GM12873 (cell line): ENCODE results near the gene C13orf46.

ENCODE experiments used
- TF ChIP-seq, protein P1 (sequence below): IDR thresholded peaks from 2 replicates; pipeline ENCODE4 v1.5.1; 2012; ENCODE audit warnings: low read depth, mild to moderate bottlenecking, moderate library complexity, low read length, control low read depth; ENCODE audit not compliant: insufficient read depth; ENCODE audit errors: missing control alignments

The C13orf46 gene

DNA sequence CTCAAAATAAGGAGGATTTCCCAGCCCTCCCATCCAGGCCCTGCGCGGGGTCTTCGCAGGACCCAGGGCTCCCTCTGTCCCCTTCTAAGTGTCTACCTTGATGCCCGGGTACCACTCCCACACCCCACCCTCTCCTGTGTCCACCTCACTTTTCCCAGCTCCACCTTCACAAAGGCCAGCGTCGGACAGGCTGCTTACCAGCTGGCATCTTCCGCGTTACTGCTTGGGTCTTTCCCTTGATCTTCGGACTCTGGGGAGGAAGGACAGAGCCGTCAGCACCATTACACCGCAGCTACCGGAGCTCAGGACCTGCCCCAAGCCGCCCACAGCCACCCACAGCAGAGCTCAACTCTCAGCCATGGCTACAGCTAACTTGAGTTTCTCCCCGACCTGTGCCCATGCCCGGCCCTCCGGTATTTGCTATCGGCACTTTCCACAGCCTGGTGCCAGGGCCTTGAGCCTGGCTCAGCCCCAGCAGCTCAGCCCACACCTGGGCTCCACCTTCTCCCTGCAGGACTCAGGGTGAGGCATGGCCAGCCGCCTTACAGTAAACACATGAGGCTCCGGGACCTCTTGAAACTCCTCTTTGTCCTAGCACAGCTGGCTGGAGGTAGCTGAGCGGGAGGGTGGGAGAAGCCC, 3.8 kb downstream of the C13orf46 start:
- TF ChIP-seq, protein P1, sequence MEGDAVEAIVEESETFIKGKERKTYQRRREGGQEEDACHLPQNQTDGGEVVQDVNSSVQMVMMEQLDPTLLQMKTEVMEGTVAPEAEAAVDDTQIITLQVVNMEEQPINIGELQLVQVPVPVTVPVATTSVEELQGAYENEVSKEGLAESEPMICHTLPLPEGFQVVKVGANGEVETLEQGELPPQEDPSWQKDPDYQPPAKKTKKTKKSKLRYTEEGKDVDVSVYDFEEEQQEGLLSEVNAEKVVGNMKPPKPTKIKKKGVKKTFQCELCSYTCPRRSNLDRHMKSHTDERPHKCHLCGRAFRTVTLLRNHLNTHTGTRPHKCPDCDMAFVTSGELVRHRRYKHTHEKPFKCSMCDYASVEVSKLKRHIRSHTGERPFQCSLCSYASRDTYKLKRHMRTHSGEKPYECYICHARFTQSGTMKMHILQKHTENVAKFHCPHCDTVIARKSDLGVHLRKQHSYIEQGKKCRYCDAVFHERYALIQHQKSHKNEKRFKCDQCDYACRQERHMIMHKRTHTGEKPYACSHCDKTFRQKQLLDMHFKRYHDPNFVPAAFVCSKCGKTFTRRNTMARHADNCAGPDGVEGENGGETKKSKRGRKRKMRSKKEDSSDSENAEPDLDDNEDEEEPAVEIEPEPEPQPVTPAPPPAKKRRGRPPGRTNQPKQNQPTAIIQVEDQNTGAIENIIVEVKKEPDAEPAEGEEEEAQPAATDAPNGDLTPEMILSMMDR: no peak

DNA sequence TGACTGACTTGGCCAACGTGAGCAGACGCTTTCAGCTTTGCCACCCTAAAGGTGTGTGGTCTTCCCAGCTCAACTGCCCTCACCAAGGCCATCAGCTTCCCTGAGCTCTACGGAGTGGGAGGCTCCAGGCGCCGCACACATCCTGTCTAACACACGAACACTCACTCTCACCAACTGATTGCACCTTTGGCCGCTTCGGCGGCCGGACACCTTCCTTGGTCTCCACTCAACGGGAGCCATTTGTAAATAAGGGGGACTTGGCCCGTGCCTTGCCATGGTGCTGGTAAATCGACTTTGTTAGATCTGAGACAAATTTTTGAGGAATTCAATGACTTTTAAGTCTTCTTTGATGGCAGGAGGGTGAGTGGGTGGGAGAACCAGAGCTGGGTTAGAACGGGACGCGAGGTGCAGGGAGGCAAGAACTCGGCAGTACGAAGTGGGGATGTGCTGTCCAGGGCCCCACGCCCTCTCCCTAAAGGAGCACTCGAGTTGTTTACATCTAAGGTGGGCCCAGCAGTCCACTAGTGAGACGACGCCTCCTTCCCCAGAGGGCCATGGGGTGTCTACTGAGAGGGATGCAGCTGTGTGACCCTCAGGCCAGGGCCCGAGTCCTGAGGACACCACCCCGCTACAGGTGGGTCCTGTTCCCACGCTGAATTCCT, 4.4 kb downstream of the C13orf46 start:
- TF ChIP-seq, protein P1: no peak

DNA sequence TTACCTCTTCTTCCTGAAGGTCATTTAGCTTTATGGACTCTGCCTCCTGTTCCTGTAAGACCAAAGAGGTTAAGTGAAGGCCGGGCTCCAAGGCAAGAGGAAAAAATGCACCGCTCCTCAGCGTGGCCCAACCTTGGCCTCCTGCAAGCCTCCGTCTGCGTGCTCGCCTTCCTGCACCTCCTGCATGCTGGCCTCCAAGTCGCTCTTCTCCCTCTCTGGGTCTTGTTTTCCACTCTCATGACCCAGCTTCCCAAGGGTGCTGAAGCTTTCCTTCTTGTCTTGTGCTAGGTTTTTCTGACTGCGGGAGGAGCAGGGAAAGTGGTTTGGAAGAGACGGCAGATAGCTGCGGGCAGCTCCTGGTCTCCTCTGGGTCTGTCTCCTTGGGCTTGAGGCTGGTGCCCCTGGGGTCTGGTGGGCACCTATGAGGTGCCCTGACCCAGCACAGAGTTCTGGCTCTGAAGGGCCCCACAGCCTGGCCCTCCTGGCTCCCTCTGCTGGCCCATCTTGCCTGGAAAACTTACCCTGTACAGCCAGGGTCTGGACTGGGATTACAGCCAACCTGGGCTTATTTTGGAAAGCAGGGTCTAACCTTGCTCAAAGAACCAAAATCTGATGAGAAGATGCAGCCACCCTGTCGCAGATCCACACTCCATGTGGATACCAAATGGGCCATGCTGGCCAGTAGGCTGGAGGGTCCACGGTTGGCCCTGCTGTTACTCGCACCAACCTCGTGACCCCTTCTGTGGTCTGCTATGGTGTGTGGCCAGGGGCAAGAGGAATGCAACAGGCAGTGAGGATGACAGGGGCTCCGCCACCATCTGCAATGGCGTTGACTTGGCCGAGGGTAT, 5.2 kb downstream of the C13orf46 start:
- TF ChIP-seq, protein P1: no peak

DNA sequence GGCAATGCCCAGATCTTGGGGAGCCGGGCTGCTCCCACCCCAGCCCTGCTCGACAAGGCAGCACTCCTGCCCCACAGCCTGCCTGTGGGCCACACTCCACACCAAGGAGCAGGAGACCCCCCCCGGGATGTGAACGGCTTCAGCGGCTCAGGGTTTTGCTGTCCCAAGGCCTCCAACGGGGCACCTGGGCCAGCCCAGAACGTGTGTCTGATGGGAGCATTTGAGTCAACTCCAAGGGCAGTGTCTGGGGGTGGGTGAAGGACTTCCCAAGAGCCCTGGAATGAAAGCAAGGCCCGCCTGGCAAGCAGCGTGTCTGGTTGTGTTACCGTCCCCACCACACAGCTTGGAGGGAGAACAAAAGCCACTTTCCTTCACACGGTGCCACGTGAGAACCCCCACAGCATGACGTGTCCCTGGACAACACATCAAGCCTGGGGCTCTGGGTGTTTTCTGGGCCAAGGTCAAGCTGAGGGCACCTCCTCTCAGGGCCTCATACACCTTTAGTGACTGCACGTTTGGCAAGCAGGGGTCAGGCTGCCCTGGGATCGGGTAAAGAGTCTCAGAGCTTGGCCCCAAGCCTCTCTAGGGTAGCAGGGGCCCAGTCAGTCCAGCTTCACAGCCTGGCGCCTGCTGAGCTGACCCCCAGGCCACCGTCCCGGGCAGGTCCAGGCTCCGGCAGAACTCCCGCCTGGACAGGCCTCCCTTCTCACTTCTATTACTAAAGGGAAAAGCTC, 6.0 kb downstream of the C13orf46 start:
- TF ChIP-seq, protein P1: no peak

DNA sequence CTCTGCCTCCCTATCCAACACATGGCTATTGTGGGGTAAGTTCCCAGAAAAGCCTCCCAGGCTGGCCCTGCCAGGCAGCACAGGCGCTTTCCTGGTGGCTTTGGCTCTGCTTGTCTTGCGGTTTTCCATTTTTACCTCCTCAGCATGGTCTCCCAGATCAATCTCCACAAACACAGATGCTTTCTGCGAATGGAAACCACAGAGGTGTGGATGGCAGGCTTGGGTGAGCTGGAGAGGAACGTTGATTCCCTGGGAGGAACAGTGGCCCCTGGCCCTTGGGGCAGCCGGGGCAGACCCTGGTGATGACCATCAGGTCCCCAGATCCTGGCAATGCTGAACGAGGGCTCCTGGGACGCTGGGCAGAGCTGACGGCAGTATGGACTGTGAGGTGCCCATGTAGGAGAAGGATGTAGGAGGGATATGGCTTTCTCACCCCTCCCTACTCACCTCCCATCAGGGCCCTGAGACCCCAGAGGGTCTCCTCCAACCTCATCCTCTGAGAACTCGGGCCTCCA, 6.6 kb downstream of the C13orf46 start:
- TF ChIP-seq, protein P1: no peak

DNA sequence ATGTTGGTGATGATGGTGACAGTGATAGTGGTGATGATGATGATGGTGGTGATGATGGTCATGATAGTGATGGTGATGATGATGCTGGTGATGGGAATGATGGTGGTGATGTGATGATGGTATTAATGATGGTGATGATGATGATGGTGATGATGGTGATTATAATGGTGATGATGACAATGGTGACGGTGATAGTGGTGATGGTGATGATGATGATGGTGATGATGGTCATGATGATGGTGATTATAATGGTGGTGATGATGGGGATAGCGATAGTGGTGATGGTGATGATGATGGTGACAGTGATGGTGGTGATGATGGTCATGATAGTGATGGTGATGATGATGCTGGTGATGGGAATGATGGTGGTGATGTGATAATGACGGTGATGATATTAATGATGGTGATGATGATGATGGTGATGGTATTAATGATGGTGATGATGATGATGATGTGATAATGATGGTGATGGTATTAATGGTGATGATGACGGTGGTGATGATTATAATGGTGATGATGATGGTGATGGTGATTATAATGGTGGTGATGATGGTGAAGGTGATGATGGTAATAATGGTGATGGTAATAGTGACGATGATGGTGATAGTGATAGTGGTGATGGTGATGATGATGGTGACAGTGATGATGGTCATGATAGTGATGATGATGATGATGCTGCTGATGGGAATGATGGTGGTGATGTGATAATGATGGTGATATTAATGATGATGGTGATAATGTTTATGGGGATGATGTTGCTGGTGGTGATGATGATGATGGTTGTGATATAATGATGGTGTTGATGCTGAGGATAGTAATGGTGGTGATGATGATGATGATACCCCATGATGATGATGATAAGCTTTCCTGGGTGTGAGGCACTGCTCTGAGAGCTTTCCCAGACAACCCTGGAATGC, 7.7 kb downstream of the C13orf46 start:
- TF ChIP-seq, protein P1: no peak
